ENCODE results near the gene LPCAT1.
"Not testable (repeated sequence)": the region's sequence is repeated elsewhere in the genome, so short reads cannot be mapped to it uniquely, and the experiment has no call there.

The LPCAT1 gene

GRCh38 chr5:1464511-1464910 lies 59.2 kb downstream of the LPCAT1 start:
- DNase-seq = no peak

GRCh38 chr5:1464096-1464446 lies 59.7 kb downstream of the LPCAT1 start:
- DNase-seq = no peak

- DNase-seq = no peak
These were observed 60.2 kb downstream of the LPCAT1 start for GRCh38 chr5:1463326-1464095.

DNA sequence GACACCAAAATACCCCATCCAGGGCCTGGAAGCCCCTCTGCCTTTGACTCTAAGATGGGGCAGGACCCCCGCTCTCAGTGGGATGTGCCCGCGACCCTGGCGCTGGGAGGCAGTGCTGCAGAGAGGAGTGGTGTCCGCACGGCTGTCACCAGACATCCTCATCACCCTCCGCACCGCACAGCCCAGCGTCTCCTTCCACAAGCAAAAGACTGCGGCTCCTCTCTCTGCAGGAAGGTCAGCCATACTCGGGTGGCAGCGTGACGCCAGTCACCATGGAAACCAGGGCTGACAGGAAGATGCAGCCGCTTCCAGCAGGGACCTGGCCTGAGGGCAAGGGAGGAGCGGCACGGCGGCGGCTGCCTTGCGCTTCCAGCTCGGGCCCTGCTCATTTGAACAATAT lies 61.4 kb downstream of the LPCAT1 start:
- DNase-seq = no peak

GRCh38 chr5:1461396-1461795 lies 62.4 kb downstream of the LPCAT1 start:
- DNase-seq = no peak

- no peak for DNase-seq
These were observed 63.6 kb downstream of the LPCAT1 start for GRCh38 chr5:1460054-1460682.

DNA sequence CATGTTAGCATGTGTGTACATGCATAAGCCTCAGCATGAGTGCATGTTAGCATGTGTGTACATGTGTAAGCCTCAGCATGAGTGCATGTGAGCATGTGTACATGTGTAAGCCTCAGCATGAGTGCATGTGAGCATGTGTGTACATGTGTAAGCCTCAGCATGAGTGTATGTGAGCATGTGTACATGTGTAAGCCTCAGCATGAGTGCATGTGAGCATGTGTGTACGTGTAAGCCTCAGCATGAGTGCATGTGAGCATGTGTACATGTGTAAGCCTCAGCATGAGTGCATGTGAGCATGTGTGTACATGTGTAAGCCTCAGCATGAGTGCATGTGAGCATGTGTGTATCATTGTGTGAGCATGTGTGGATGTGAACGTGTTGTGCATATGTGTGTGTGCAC lies 64.3 kb downstream of the LPCAT1 start:
- DNase-seq = not testable (repeated sequence)

DNA sequence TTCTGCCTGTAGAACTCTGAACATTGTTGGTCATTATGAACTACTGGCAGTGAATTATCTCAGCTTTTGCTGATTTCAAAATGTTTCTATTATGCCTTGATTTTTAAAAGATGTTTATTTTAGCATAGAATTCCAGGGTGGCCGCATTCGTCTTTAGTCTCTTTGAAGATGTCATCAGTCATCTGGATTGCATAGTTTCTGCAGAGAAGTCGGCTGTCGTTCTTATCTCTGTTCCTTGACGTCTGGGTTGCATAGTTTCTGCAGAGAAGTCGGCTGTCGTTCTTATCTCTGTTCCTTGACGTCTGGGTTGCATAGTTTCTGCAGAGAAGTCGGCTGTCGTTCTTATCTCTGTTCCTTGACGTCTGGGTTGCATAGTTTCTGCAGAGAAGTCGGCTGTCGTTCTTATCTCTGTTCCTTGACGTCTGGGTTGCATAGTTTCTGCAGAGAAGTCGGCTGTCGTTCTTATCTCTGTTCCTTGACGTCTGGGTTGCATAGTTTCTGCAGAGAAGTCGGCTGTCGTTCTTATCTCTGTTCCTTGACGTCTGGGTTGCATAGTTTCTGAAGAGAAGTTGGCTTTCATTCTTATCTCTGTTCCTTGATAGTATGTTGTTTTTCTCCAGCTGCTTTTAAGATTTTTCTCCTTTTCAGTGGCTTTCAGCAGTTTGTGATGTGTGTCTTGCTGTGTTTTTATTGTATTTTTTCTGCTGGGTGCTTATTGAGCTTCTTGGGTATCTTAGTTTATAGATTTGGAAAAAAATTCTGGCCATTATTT lies 67.5 kb downstream of the LPCAT1 start:
- DNase-seq = not testable (repeated sequence)

- no peak for DNase-seq
These were observed 70.1 kb downstream of the LPCAT1 start for GRCh38 chr5:1453613-1454012.

DNA sequence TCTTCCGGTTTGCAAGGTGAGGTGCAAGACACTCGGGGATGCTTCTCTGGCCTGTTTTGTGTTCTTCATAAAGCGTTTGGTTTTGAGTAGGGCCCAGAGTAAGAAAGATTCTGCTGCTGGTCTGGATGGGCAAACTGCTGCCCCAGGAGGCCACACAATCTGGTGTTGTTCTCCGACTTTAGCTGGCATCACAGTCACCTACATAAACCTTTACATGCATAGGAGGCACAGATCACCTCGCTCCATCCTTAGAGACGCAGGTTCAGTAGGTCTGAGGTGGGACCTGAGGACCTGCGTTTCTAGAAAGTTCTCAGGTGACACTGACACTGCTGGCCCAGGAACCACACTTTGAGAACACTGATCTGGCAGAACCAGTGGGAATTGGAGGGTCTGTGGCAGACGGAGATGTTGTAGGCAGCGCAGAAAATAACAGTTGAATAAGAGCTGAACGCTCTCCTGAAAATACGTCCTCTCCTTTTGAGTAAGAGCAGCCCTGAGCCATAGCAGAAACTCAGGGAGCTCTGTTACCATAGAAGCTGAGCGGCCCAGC lies 74.6 kb downstream of the LPCAT1 start:
- no peak for DNase-seq

GRCh38 chr5:1448511-1449011 lies 75.2 kb downstream of the LPCAT1 start:
- DNase-seq = no peak

DNA sequence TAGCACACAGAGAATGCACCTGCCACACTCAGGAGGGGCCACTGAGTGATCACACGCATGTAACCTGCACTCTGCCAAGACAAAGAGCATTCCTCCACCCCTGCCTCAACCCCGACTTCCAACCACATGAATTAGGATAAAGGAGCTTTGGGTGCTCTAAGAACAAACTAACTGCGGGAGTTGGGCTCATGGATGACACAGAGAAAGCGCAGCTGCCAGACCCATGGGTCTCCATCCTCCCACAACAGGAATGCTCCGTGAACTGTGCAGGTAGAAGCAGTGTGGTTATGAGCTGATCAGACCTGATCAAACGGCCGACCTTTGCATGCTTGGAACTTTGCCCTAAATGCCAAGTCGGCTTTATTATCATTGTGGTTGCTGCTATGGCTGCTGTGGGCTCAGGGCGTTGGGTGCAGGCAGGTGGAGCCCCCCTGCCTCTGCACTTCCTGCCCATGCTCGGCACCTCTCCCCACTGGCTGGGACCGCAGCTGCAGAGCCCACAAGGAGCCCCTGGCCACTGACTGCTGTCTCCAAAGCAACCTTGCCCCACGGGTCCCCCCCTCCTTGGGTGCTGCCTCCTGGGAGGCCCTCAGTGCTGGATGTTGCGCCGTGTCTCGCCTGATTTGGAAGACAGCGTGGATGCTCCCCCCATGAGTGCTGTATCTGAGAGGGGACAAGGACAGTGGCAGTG lies 75.9 kb downstream of the LPCAT1 start:
- DNase-seq = no peak

- DNase-seq = no peak
These were observed 77.0 kb downstream of the LPCAT1 start for GRCh38 chr5:1446602-1447343.

GRCh38 chr5:1445689-1446601 lies 77.8 kb downstream of the LPCAT1 start:
- no peak for DNase-seq

DNA sequence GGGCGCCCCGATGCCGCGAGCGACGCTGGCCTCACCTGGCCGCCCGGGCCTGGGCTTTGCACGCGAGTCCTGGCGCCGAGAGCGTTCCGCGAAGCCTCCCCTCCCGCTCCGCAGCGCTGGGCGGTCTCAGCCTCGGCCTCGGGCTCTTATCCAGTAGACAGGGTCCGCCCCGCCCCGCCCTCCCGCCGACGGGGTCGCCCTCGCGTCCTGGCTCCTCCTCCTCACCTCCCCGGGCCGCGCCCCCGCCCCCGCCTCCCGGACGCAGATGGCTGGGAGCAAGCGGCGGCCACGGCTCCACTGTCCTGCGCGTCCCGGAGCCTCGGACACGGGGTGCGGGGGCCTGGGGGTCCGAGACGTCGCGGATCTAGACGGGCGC lies 78.5 kb downstream of the LPCAT1 start, which contains the start of gene SLC6A3:
SLC6A3 (minus strand) TSS at position 128 of the 376 bp plus-strand sequence. CDS start 2,243 bp downstream, outside the sequence.
- DNase-seq = no peak

GRCh38 chr5:1444361-1445189 lies 79.2 kb downstream of the LPCAT1 start:
- DNase-seq = no peak

- no peak for DNase-seq
These were observed 79.8 kb downstream of the LPCAT1 start for GRCh38 chr5:1443991-1444360.

GRCh38 chr5:1443171-1443570 lies 80.6 kb downstream of the LPCAT1 start:
- no peak for DNase-seq
